K562 (cell line): Measurements from ENCODE around the gene OTULINL. TPM values are rescaled to one million over a fixed set of nuclear protein-coding genes. Genes with fewer than 3 reads are reported as not detected.

ENCODE experiments used
- ATAC-seq: fragments of 200-7000 bp; cut with Tn5 transposase; 3 replicates; pipeline ENCODE4 v1.9.1; 2020; ENCODE audit warnings: moderate library complexity
- BruUV-seq: library from RNA; stranded (reverse); fragments of 400-500 nt; replicated peaks from 2 replicates; lab custom pipeline; 2021; lab: Mats Ljungman, UMichigan
- CTCF ChIA-PET: fragments of 300-600 bp; formaldehyde crosslinking; extraction: SDS; loops from one replicate; lab custom pipeline; 2021; ENCODE audit warnings: low intra/inter-chr PET ratio; lab: Yijun Ruan, JAX
- POLR2A ChIA-PET: fragments of 300-600, 350-650 bp; sonication (Branson Sonifier 250); formaldehyde crosslinking; extraction: SDS; loops from one replicate; lab custom pipeline; 2021; ENCODE audit warnings: antibody characterized with exemption, inconsistent platforms; lab: Yijun Ruan, JAX
- DNase-seq, 4 experiments: peaks; one replicate each; pipeline versions ENCODE4 v3.0.0 to v3.0.0-alpha.2; 2011 to 2018; ENCODE audit warnings: low spot score in 3 of 4, mixed read lengths in 3 of 4; ENCODE audit errors: extremely low read depth in 1 of 4
- FAIRE-seq: peaks from 2 replicates; lab custom pipeline; 2011; peaks lifted over from hg19 to GRCh38; lab: Jason Lieb, UNC
- H2AFZ ChIP-seq: 2 replicates; pipeline ENCODE4 v1.6.0; 2011; ENCODE audit warnings: low read depth, low read length, control low read depth, inconsistent platforms
- H3K27ac ChIP-seq: fragments of 200-600 bp; 3 replicates; pipeline ENCODE4 v1.8.0; 2011; ENCODE audit warnings: low read depth, mild to moderate bottlenecking, control low read depth, inconsistent platforms, low read length, moderate library complexity, mixed read lengths; ENCODE audit errors: extremely low read depth
- H3K27me3 ChIP-seq, 2 experiments: fragments of 300-600 bp in 1 of 2; 2 replicates in 1 of 2; 3 replicates in 1 of 2; pipeline versions ENCODE4 v1.6.0 to v1.8.0; 2011; ENCODE audit warnings: inconsistent platforms in 2 of 2, low read length in 2 of 2, mild to moderate bottlenecking in 1 of 2, mixed read lengths in 1 of 2, moderate library complexity in 1 of 2; ENCODE audit not compliant: control insufficient read depth in 2 of 2, insufficient read depth in 2 of 2
- H3K36me3 ChIP-seq: fragments of 300-600 bp; 3 replicates; pipeline ENCODE4 v1.8.0; 2011; ENCODE audit warnings: mild to moderate bottlenecking, low read length, inconsistent platforms; ENCODE audit not compliant: control insufficient read depth, insufficient read depth
- H3K4me1 ChIP-seq, 2 experiments: fragments of 200-600 bp in 1 of 2; replicated peaks in 1 of 2; 2 replicates in 1 of 2; 3 replicates in 1 of 2; pipeline versions ENCODE4 v1.5.1 to v1.8.0; 2011; ENCODE audit warnings: inconsistent platforms in 2 of 2, low read length in 2 of 2, mild to moderate bottlenecking in 1 of 2, mixed read lengths in 1 of 2, moderate library complexity in 1 of 2; ENCODE audit not compliant: control insufficient read depth in 2 of 2, insufficient read depth in 2 of 2
- H3K4me2 ChIP-seq: 2 replicates; pipeline ENCODE4 v1.6.1; 2011; ENCODE audit warnings: low read length, control low read depth, inconsistent platforms, mixed read lengths; ENCODE audit not compliant: insufficient read depth
- H3K4me3 ChIP-seq: fragments of 200-600 bp; sonication (generic), shearing (Covaris generic); 2 replicates; pipeline ENCODE4 v1.5.1; 2016; ENCODE audit warnings: control low read depth, inconsistent platforms
- H3K79me2 ChIP-seq: fragments of 200-600 bp; 3 replicates; pipeline ENCODE4 v1.8.0; 2011; ENCODE audit warnings: low read length, inconsistent platforms; ENCODE audit not compliant: control insufficient read depth, insufficient read depth
- H3K9ac ChIP-seq, 2 experiments: 2 replicates each; pipeline versions ENCODE4 v1.6.0 to v1.6.1; 2011; ENCODE audit warnings: low read depth in 2 of 2, low read length in 2 of 2, control low read depth in 1 of 2, inconsistent platforms in 1 of 2, mild to moderate bottlenecking in 1 of 2, mixed read lengths in 1 of 2; ENCODE audit not compliant: insufficient read depth in 1 of 2
- H3K9me1 ChIP-seq: one replicate; pipeline ENCODE4 v1.6.0; 2011; ENCODE audit warnings: inconsistent platforms, mild to moderate bottlenecking, low read length, moderate library complexity; ENCODE audit not compliant: control insufficient read depth, insufficient read depth
- H3K9me3 ChIP-seq: replicated peaks from 2 replicates; pipeline ENCODE4 v1.5.1; 2011; ENCODE audit warnings: low read depth, low read length, inconsistent platforms; ENCODE audit not compliant: control insufficient read depth, insufficient read depth
- H4K20me1 ChIP-seq: replicated peaks from 2 replicates; pipeline ENCODE4 v1.6.1; 2011; ENCODE audit warnings: low read length, inconsistent platforms, mixed read lengths; ENCODE audit not compliant: control insufficient read depth, insufficient read depth
- CBFA2T3 ChIP-seq: fragments of 450-650 bp; IDR thresholded peaks from 2 replicates; pipeline ENCODE4 v1.6.1; 2017
- CREM ChIP-seq: IDR thresholded peaks from 2 replicates; pipeline ENCODE4 v1.6.1; 2014; ENCODE audit warnings: antibody characterized with exemption, low read depth
- ETV5 ChIP-seq: sonication (generic); formaldehyde crosslinking; IDR thresholded peaks from 2 replicates; pipeline ENCODE4 v1.4.0; 2020; ENCODE audit warnings: low read depth, mild to moderate bottlenecking, missing genetic modification reagents
- ETV6 ChIP-seq, 3 experiments: fragments of 150-350 bp in 1 of 3; sonication (generic) in 1 of 3; formaldehyde crosslinking in 1 of 3; IDR thresholded peaks; 2 replicates each; pipeline versions ENCODE4 v1.6.1 to v1.8.0; 2014 to 2022; ENCODE audit warnings: borderline replicate concordance in 2 of 3, low read depth in 2 of 3, antibody characterized with exemption in 1 of 3, low read length in 1 of 3, mild to moderate bottlenecking in 1 of 3, missing genetic modification reagents in 1 of 3
- GABPB2 ChIP-seq: fragments of 250-450 bp; sonication (Bioruptor Pico); conservative IDR thresholded peaks from 2 replicates; pipeline ENCODE4 v1.5.1; 2021; ENCODE audit warnings: mild to moderate bottlenecking
- HEY1 ChIP-seq: fragments of 250-450 bp; sonication (Bioruptor Pico); IDR thresholded peaks from 2 replicates; pipeline ENCODE4 v1.5.0; 2020; ENCODE audit warnings: mild to moderate bottlenecking, moderate library complexity, borderline replicate concordance
- HMG20A ChIP-seq: fragments of 450-650 bp; formaldehyde crosslinking; conservative IDR thresholded peaks from 2 replicates; pipeline ENCODE4 v1.4.0; 2020; ENCODE audit warnings: mild to moderate bottlenecking, mixed read lengths
- KAT8 ChIP-seq: fragments of 450-650 bp; IDR thresholded peaks from 2 replicates; pipeline ENCODE4 v1.6.1; 2016; ENCODE audit warnings: low read depth, mild to moderate bottlenecking
- MEIS2 ChIP-seq: fragments of 450-650 bp; IDR thresholded peaks from 2 replicates; pipeline ENCODE4 v1.6.1; 2014; ENCODE audit warnings: mild to moderate bottlenecking; ENCODE audit not compliant: partially characterized antibody
- PML ChIP-seq: IDR thresholded peaks from 2 replicates; pipeline ENCODE4 v1.6.1; 2012; ENCODE audit warnings: low read length, inconsistent platforms
- RBM14 ChIP-seq: fragments of 200-400 bp; formaldehyde crosslinking; IDR thresholded peaks from 2 replicates; pipeline ENCODE4 v1.6.1; 2018; ENCODE audit warnings: low read depth, mild to moderate bottlenecking, low read length, moderate library complexity, borderline replicate concordance; ENCODE audit not compliant: insufficient read depth
- RBM34 ChIP-seq: fragments of 200-400 bp; formaldehyde crosslinking; IDR thresholded peaks from 2 replicates; pipeline ENCODE4 v1.6.1; 2018; ENCODE audit warnings: low read length, borderline replicate concordance; ENCODE audit not compliant: insufficient read depth
- STAT5A ChIP-seq: IDR thresholded peaks from 2 replicates; pipeline ENCODE4 v1.6.1; 2012; ENCODE audit warnings: low read length, inconsistent platforms, borderline replicate concordance
- TSHZ1 ChIP-seq: fragments of 250-450 bp; sonication (Bioruptor Pico); IDR thresholded peaks from 2 replicates; pipeline ENCODE4 v1.4.0; 2020; ENCODE audit warnings: mild to moderate bottlenecking, moderate library complexity
- ZNF232 ChIP-seq: sonication (generic); formaldehyde crosslinking; IDR thresholded peaks from 2 replicates; pipeline ENCODE4 v1.8.0; 2022; ENCODE audit warnings: mild to moderate bottlenecking, missing genetic modification reagents
- WGBS: fragments of 100-300 bp; shearing (Covaris generic); methylation state at CpG from one replicate; pipeline ENCODE4 v1.1.6; 2016; ENCODE audit warnings: low coverage, mixed read lengths; ENCODE audit not compliant: insufficient coverage; ENCODE audit errors: missing lambda C conversion rate; 5-methylcytosine and 5-hydroxymethylcytosine counted together
- in situ Hi-C: fragments of 300-500 bp; cut with MboI; formaldehyde crosslinking; loops from 4 replicates; pipeline ENCODE4 v1.15.0; 2018; ENCODE audit warnings: inconsistent platforms, mixed read lengths
- intact Hi-C: fragments of 100-400 bp; cut with micrococcal nuclease; formaldehyde crosslinking; loops from 2 replicates; pipeline ENCODE4 v1.14.2; 2022
- polyA plus RNA-seq, 8 experiments: library from polyadenylated mRNA; depleted of rRNA in 4 of 8; stranded (reverse) in 5 of 8; unstranded in 3 of 8; fragments of >200 nt; fragmentation: Nextera tagmentation in 2 of 8; fragmentation: Illumina TruSeq in 1 of 8; extraction: Ambion mirVana in 2 of 8; extraction: Trizol in 1 of 8; gene quantifications; 2 replicates each; pipeline versions ENCODE4 v1.2.1 to v1.2.3, GENCODE V29; 2011 to 2014; ENCODE audit warnings: inconsistent platforms in 1 of 8, missing spikeins in 1 of 8
- total RNA-seq, 7 experiments: library from RNA; depleted of rRNA in 6 of 7; stranded (reverse); fragments of >200 nt in 6 of 7; fragmentation: Illumina TruSeq in 2 of 7; extraction: Trizol in 2 of 7; gene quantifications; 2 replicates each; pipeline versions ENCODE4 v1.2.1 to v1.2.3, GENCODE V29; 2011 to 2021; ENCODE audit warnings: low replicate concordance in 1 of 7
- TF ChIP-seq, protein P1 (sequence below), 2 experiments: IDR thresholded peaks; 2 replicates each; pipeline ENCODE4 v1.6.1; 2011; ENCODE audit warnings: borderline replicate concordance in 1 of 2, control low read depth in 1 of 2, low read depth in 1 of 2, low read length in 1 of 2, mild to moderate bottlenecking in 1 of 2, mixed read lengths in 1 of 2, moderate library complexity in 1 of 2; ENCODE audit not compliant: insufficient read depth in 1 of 2, insufficient read length in 1 of 2, poor library complexity in 1 of 2, severe bottlenecking in 1 of 2; ENCODE audit errors: extremely low read depth in 1 of 2

Gene OTULINL
- total and polyA plus RNA-seq, 9 of the 15 experiments (the other 6 are each of a cell fraction or from before 2014, with no cell fraction given): 0.13 to 0.18 TPM; not detected in 7

DNA sequence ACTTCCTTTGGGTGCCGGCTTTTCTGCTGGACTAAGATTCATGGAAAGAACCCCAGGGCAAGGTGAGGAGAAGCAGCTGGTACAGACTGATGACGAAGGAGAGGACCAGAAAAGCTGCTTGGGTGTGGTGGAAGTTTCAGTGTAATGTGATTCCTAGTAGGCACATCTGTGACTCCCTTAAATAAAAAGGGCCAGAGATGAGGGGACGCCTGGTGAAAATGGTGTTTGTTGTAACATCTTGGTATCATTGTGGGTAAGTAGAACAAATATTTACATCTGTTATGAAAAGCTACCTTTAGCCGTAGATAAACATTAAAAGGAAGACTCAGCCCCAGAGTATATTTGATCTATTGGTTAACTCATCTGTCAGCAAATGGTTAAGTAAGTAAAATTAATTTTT is 33.8 kb downstream of the OTULINL start:
- Histone ChIP-seq H4K20me1 (no peaks in the 10 kb centered on the region), H3K79me2 (no peaks in the 10 kb centered on the region), H3K4me3 (no peak overlapping the region), H3K27ac (no peak overlapping the region), H3K27me3 (peaks cover 0 to 5% of the 10 kb centered on the region in 2 experiments; a peak in 4 of 5 replicates), H3K4me1 (no peaks in the 10 kb centered on the region), H3K9me1 (no peaks in the 10 kb centered on the region), H3K4me2 (no peak overlapping the region), H3K9ac (no peak overlapping the region), H3K36me3 (no peaks in the 10 kb centered on the region), H2AFZ (no peak overlapping the region), H3K9me3 (no peaks in the 10 kb centered on the region)
- TF ChIP-seq KAT8: no peak
- no peak for TF ChIP-seq ZNF232
- TF ChIP-seq ETV5 (CRISPR knock-in tag): no peak
- no peak for TF ChIP-seq MEIS2
- TF ChIP-seq, protein P1, sequence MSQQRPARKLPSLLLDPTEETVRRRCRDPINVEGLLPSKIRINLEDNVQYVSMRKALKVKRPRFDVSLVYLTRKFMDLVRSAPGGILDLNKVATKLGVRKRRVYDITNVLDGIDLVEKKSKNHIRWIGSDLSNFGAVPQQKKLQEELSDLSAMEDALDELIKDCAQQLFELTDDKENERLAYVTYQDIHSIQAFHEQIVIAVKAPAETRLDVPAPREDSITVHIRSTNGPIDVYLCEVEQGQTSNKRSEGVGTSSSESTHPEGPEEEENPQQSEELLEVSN (IDR thresholded peaks at IDR 0.05; ENCODE audit: borderline replicate concordance in 1 of 2, extremely low read depth in 1 of 2, insufficient read depth in 1 of 2, insufficient read length in 1 of 2, low read depth in 1 of 2, low read length in 1 of 2, poor library complexity in 1 of 2, severe bottlenecking in 1 of 2): no peak
- no peak for TF ChIP-seq STAT5A
- no peak for TF ChIP-seq ETV6 (IDR thresholded peaks at IDR 0.05; ENCODE audit: borderline replicate concordance in 1 of 2, low read depth in 2 of 2, low read length in 1 of 2)
- no peak for TF ChIP-seq ETV6 (CRISPR knock-in tag; IDR thresholded peaks at IDR 0.05; ENCODE audit: borderline replicate concordance)
- no peak for TF ChIP-seq GABPB2
- TF ChIP-seq TSHZ1 (CRISPR knock-in tag): no peak
- TF ChIP-seq CBFA2T3: no peak
- no peak for TF ChIP-seq HEY1 (CRISPR knock-in tag)
- TF ChIP-seq RBM34: no peak
- no peak for TF ChIP-seq CREM
- TF ChIP-seq PML: no peak
- no peak for TF ChIP-seq HMG20A (CRISPR knock-in tag)
- no peak for TF ChIP-seq RBM14
- no TSS peak for BruUV-seq
- FAIRE-seq (no peak), DNase-seq (no peak), ATAC-seq (no peak)
- intact Hi-C loops: no loop called here
- CTCF ChIA-PET: no interaction called here
- in situ Hi-C loops: no loop called here
- POLR2A ChIA-PET: no interaction called here
- WGBS: 1% methylated on average over 4 of the region's 4 CpGs
